Fibroblast of pulmonary artery (primary cell): ENCODE data around the gene KLHL21.

Source experiments
- DNase-seq: peaks from one replicate; pipeline ENCODE4 v3.0.0-alpha.2; 2010; ENCODE audit warnings: low read depth
- H3K4me3 ChIP-seq: replicated peaks from 2 replicates; pipeline ENCODE4 v1.5.1; 2011; ENCODE audit warnings: low read depth, mild to moderate bottlenecking, control low read depth, low read length, moderate library complexity
- TF ChIP-seq, protein P1 (sequence below): IDR thresholded peaks from 2 replicates; pipeline ENCODE4 v1.5.1; 2011; ENCODE audit warnings: mild to moderate bottlenecking, control low read depth, low read length, inconsistent platforms; ENCODE audit errors: missing control alignments

The KLHL21 gene

DNA sequence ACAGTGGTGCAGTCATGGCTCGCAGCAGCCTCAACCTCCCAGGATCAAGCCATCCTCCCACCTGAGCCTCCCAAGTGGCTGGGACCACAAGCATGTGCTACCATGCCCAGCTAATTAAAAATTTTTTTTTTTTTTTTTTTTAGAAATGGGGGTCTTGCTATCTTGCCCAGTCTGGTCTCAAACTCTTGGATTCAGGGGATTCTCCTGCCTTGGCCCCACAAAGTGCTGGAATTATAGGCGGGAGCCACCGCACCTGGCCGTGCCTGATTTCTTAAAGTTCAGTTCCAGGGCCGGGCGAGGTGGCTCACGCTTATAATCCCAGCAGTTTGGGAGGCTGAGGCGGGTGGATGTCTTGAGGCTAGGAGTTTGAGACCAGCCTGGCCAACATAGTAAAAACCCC, 28.4 kb upstream of the KLHL21 start:
- no peak for DNase-seq
- no peak overlapping the region for H3K4me3 ChIP-seq
- TF ChIP-seq, protein P1, sequence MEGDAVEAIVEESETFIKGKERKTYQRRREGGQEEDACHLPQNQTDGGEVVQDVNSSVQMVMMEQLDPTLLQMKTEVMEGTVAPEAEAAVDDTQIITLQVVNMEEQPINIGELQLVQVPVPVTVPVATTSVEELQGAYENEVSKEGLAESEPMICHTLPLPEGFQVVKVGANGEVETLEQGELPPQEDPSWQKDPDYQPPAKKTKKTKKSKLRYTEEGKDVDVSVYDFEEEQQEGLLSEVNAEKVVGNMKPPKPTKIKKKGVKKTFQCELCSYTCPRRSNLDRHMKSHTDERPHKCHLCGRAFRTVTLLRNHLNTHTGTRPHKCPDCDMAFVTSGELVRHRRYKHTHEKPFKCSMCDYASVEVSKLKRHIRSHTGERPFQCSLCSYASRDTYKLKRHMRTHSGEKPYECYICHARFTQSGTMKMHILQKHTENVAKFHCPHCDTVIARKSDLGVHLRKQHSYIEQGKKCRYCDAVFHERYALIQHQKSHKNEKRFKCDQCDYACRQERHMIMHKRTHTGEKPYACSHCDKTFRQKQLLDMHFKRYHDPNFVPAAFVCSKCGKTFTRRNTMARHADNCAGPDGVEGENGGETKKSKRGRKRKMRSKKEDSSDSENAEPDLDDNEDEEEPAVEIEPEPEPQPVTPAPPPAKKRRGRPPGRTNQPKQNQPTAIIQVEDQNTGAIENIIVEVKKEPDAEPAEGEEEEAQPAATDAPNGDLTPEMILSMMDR: no peak

DNA sequence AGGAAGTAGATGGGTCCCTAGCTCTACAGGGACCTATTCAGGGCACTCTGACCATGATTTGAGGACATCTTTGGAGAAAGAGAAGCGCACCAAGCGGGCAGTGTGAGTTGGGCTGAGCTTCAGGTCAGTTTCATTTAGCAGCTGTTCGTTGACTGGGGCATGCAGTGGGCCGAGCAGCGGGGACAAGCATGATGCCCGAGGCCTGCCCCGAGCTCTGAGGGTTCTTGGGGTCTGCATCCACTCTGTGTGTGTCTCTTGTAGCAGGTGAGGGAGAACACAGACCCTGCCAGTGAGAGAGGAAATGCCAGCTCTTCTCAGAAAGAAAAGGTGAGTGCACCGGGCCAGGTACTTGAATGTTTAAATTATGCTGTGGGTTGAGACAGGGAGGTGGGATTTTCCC, 27.4 kb upstream of the KLHL21 start:
- DNase-seq: no peak
- no peak overlapping the region for H3K4me3 ChIP-seq
- TF ChIP-seq, protein P1: no peak

GRCh38 chr1:6628971-6629479, 26.4 kb upstream of the KLHL21 start:
- DNase-seq: no peak
- TF ChIP-seq, protein P1: no peak
- no peak overlapping the region for H3K4me3 ChIP-seq

- TF ChIP-seq, protein P1: no peak
- no peak for DNase-seq
- no peak overlapping the region for H3K4me3 ChIP-seq
These were observed 25.3 kb upstream of the KLHL21 start for GRCh38 chr1:6627841-6628545.

GRCh38 chr1:6627031-6627430, 24.4 kb upstream of the KLHL21 start:
- no peak for DNase-seq
- no peak overlapping the region for H3K4me3 ChIP-seq
- TF ChIP-seq, protein P1: no peak

- peak overlapping the region; percentile 71 for H3K4me3 ChIP-seq
- TF ChIP-seq, protein P1: no peak
- peak; percentile 60 for DNase-seq
These were observed 23.0 kb upstream of the KLHL21 start for GRCh38 chr1:6625584-6626149.
